ENCODE measurements around the gene ZW10.
"Not testable (repeated sequence)": the region's sequence is repeated elsewhere in the genome, so short reads cannot be mapped to it uniquely, and the experiment has no call there.

ZW10 gene

DNA sequence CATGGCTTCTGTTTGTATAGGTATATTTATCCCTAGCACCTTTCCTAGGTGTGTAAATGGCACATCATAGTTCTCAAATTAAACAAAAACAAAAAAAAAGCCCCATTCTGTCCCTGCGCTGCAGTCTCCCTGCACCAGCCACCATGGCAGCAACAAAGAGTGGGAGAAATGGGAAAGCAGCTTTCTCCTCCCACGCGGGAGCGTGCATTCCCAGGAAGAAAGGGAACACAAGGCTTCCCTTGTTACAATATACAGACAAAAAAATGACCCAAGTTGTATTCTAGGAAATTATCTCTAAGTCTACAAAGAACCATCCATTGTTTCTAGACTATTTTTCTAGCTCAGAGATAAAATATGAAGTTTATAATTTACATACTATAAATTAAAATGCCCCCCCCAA lies 51.3 kb downstream of the ZW10 start:
- TF ChIP-seq, protein P1, sequence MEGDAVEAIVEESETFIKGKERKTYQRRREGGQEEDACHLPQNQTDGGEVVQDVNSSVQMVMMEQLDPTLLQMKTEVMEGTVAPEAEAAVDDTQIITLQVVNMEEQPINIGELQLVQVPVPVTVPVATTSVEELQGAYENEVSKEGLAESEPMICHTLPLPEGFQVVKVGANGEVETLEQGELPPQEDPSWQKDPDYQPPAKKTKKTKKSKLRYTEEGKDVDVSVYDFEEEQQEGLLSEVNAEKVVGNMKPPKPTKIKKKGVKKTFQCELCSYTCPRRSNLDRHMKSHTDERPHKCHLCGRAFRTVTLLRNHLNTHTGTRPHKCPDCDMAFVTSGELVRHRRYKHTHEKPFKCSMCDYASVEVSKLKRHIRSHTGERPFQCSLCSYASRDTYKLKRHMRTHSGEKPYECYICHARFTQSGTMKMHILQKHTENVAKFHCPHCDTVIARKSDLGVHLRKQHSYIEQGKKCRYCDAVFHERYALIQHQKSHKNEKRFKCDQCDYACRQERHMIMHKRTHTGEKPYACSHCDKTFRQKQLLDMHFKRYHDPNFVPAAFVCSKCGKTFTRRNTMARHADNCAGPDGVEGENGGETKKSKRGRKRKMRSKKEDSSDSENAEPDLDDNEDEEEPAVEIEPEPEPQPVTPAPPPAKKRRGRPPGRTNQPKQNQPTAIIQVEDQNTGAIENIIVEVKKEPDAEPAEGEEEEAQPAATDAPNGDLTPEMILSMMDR (IDR thresholded peaks at IDR 0.05; ENCODE audit: insufficient read depth, low read depth, low read length, missing control alignments), result no peak
- DNase-seq (ENCODE audit: low read depth), result no peak
- H3K4me3 ChIP-seq (ENCODE audit: low read length), result no peak overlapping the region

DNA sequence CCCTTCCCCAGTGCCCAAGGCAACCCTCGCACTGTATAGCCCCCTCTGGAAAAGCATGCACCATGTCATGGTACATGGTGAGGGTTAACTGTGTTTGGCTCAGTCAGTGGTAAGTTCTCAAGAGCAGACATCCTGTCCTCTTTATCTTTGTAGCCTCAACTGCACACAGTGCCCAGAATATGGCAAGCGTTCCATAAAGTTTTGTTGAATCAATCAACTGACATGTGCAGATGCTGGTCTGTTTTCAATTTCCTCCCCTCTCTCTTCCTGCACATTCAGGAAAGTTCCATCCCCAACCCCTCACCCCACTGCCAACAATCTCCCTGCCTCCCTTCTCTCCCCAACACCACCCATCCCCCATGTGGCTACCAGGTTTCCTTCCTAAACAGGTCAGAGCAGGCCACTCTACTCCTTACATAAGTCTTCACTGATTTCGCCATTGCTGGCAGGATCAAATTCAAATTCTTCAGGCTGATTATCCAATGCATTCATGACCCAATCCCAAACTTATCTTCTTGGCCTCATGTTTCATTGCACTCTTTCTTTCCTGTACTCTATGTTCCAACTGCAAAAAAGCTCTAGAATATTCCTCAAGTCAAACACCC lies 51.9 kb downstream of the ZW10 start:
- TF ChIP-seq, protein P1 (IDR thresholded peaks at IDR 0.05; ENCODE audit: insufficient read depth, low read depth, low read length, missing control alignments), result no peak
- no peak overlapping the region for H3K4me3 ChIP-seq (ENCODE audit: low read length)
- peak; percentile 67 for DNase-seq (ENCODE audit: low read depth)

DNA sequence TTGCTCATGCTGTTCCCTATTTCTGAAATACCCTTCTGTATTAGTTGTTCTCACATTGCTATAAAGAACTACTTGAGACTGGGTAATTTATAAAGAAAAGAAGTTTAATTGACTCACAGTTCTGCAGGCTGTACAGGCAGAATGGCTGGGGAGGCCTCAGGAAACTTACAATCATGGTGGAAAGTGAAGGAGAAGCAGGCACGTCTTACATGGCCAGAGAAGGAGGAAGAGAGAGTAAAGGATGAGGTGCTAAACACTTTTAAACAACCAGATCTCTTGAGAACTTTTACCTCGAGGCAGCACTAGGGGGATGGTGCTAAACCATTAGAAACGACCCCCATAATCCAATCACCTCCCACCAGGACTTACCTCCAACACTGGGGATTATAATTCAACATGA lies 53.0 kb downstream of the ZW10 start:
- H3K4me3 ChIP-seq (ENCODE audit: low read length); DNase-seq (ENCODE audit: low read depth): not testable (repeated sequence)

DNA sequence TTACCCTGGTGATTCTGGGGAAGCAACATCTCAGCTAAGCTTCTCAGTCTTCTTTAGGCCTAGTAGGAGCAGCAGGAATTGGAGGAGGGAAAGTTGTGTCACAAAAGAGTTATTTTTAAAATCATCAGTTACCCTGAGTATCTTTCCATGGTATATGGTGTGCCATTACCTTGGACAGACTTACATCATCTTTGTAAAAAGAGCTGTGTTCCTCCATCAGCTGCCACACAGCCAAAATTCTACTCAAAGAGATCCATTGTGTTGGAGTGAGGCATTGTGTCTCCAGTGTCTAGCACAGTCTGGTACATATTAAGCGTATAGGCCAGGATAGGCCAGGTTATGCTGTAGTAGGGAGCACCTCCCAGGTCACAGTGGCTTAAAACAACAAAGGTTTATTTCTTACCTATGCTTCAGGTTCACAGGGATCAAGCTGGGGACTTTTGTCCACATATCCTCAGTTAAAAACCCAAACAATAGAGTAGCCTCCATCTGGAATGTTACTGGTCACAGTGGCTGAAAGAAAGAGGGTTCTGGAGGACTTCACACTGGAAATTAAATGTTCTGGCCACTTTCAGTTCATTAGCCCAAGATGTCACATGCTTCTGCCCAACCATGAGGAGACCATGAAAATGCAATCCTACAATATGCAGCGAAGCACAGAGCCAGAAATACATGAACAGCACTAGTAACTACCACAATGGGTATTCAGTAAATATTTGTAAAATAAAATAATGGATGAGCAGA lies 57.4 kb downstream of the ZW10 start:
- no peak for DNase-seq (ENCODE audit: low read depth)
- H3K4me3 ChIP-seq (ENCODE audit: low read length), result no peak overlapping the region
- TF ChIP-seq, protein P1 (IDR thresholded peaks at IDR 0.05; ENCODE audit: insufficient read depth, low read depth, low read length, missing control alignments), result no peak

DNA sequence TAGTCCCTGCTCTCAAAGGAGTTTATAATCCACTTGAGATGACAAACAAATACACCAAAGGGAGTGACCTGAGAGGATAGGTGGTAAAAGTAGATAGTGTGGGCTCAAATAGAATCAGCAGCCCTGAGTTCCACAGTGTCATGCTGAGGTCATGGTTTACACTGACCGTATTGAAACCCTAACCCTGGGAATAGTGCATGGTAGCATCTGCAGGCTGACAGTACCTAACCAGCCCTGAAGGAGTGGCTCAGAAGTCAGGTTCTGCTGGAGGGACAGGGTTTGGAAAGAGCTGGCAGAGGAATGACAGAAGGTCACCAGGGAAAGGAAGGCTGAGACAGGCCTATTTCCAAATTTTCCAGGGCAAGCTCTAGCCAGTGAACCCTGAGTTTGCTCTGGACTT lies 58.2 kb downstream of the ZW10 start:
- no peak overlapping the region for H3K4me3 ChIP-seq (ENCODE audit: low read length)
- TF ChIP-seq, protein P1 (IDR thresholded peaks at IDR 0.05; ENCODE audit: insufficient read depth, low read depth, low read length, missing control alignments), result no peak
- DNase-seq (ENCODE audit: low read depth), result no peak

DNA sequence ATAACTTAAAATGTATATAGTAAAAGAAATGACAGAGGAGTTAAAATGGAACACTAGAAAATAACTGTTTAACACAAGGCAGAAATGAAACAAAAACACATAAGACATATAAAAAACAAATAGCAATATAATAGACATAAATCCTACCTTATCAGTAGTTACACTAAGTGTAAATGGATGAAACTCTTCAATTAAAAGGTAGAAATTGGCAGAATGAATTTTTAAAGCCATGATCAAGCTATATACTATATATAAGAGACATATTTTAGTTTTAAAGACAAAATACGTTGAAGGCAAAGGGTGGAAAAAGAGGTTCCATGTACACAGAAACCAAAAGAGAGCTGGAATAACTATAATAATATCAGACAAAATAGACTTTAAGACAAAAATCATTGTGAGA lies 62.5 kb downstream of the ZW10 start:
- no peak overlapping the region for H3K4me3 ChIP-seq (ENCODE audit: low read length)
- DNase-seq (ENCODE audit: low read depth), result no peak
- TF ChIP-seq, protein P1 (IDR thresholded peaks at IDR 0.05; ENCODE audit: insufficient read depth, low read depth, low read length, missing control alignments), result no peak

DNA sequence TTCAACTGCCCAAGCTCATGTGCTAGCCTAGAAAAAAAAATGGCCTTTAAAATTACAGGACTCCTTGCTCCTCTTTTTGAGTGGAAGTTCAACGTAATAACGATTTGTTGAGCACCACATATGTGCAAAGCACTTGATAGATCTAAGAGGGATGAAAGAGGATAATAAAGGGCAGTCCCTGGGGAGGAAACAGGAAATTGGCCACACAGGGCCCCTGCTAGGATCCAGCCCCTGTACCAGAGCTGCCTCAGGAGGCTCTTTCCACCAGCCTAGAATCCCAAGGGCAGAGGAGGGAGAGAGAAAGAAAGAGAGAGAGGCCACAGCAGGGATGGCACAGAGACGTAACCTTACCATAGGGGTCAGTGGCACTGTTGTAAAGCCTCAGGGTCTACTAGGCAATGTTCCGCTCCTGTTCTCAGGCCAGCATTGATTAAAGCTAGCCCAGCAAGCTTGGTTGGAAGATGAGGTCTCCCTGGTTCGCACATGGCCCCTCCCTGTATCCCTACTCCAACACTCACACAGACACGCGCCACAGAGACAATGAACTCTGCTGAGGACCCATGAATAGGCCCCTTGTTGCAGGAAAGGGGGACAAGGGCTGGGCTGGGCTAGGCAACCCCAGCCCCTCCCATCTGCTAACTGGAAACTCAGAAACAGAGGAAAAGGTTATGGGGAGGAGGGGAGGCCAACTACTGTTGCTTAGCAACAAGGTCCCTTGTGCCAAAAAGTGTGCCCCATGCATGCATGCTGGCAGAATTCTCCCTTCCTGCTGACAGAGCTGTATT lies 67.4 kb downstream of the ZW10 start, which contains the start of gene TMPRSS5:
TSS of gene TMPRSS5 (minus strand) at position 438 of the 785 bp plus-strand sequence. CDS start at position 354, 84 bp downstream.
- TF ChIP-seq, protein P1 (IDR thresholded peaks at IDR 0.05; ENCODE audit: insufficient read depth, low read depth, low read length, missing control alignments), result no peak
- H3K4me3 ChIP-seq (ENCODE audit: low read length), result no peak within 1 kb of the TSS
- no peak for DNase-seq (ENCODE audit: low read depth)

DNA sequence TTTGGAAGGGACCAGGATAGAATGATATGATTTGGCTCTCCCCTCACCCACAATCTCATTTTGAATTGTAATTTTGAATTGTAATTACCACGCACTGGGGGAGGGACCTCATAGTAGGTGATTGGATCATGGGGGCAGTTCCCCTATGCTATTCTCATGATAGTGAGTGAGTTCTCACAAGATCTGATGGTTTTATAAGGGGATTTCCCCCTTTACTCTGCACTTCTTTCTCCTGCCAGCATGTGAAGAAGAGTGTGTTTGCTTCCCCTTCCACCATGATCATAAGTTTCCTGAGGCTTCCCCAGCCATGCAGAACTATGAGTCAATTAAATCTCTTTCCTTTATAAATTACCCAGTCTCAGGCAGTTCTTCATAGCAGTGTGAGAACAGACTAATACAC lies 69.9 kb downstream of the ZW10 start:
- DNase-seq (ENCODE audit: low read depth); H3K4me3 ChIP-seq (ENCODE audit: low read length): not testable (repeated sequence)
